ENCODE data around the gene ARMC10. TPM values are rescaled to one million over a fixed set of nuclear protein-coding genes. Genes with fewer than 3 reads are reported as not detected.
A peak's percentile ranks its signal among the peaks of the same experiment; 100 is the strongest.
"Not testable (repeated sequence)": the region's sequence is repeated elsewhere in the genome, so short reads cannot be mapped to it uniquely, and the experiment has no call there.

The ARMC10 gene
- total RNA-seq, 1 donor from 2014 or later = 42.0 TPM

- DNase-seq (ENCODE audit: low spot score in 2 of 2) (no peak), FAIRE-seq (no peak)
Observed at GRCh38 chr7:103076764-103077163, 1.8 kb downstream of the ARMC10 start.

GRCh38 chr7:103077318-103077717 is 2.4 kb downstream of the ARMC10 start:
- FAIRE-seq (no peak), DNase-seq (ENCODE audit: low spot score in 2 of 2) (no peak)

- not testable (repeated sequence) for FAIRE-seq; DNase-seq (ENCODE audit: low spot score in 2 of 2)
Observed at GRCh38 chr7:103078226-103078625, 3.3 kb downstream of the ARMC10 start.

GRCh38 chr7:103079836-103080235 is 4.9 kb downstream of the ARMC10 start:
- no peak for DNase-seq (ENCODE audit: low spot score in 2 of 2)
- no peak for FAIRE-seq

- DNase-seq (ENCODE audit: low spot score in 2 of 2) (no peak), FAIRE-seq (no peak)
Observed at GRCh38 chr7:103080923-103081322, 6.0 kb downstream of the ARMC10 start.

GRCh38 chr7:103082497-103082896 is 7.6 kb downstream of the ARMC10 start:
- DNase-seq (ENCODE audit: low spot score in 2 of 2) = no peak
- FAIRE-seq = no peak

- FAIRE-seq = no peak
- DNase-seq (ENCODE audit: low spot score in 2 of 2) = no peak
Observed at GRCh38 chr7:103083210-103083609, 8.3 kb downstream of the ARMC10 start.

GRCh38 chr7:103092321-103092720 is 17.4 kb downstream of the ARMC10 start:
- FAIRE-seq; DNase-seq (ENCODE audit: low spot score in 2 of 2): not testable (repeated sequence)

GRCh38 chr7:103093429-103093828 is 18.5 kb downstream of the ARMC10 start:
- DNase-seq (ENCODE audit: low spot score in 2 of 2) (no peak), FAIRE-seq (no peak)

- peak in 1 of 2 donors; percentile 22 for DNase-seq (ENCODE audit: low spot score in 2 of 2)
- FAIRE-seq = peak; percentile 66
Observed at GRCh38 chr7:103094102-103094501, 19.2 kb downstream of the ARMC10 start.

GRCh38 chr7:103095558-103095957 is 20.6 kb downstream of the ARMC10 start:
- not testable (repeated sequence) for FAIRE-seq; DNase-seq (ENCODE audit: low spot score in 2 of 2)

- FAIRE-seq = no peak
Observed at GRCh38 chr7:103097041-103097440, 22.1 kb downstream of the ARMC10 start.

GRCh38 chr7:103100348-103100747 is 25.4 kb downstream of the ARMC10 start:
- DNase-seq (ENCODE audit: low spot score in 2 of 2) (no peak), FAIRE-seq (no peak)

More at GRCh38 chr7:103097041-103097440, 22.1 kb downstream of the ARMC10 start:
- DNase-seq (ENCODE audit: low spot score in 2 of 2) = no peak

GRCh38 chr7:103101543-103101942 is 26.6 kb downstream of the ARMC10 start:
- DNase-seq (ENCODE audit: low spot score in 2 of 2) = no peak
- FAIRE-seq = no peak

GRCh38 chr7:103106005-103106702 is 31.2 kb downstream of the ARMC10 start:
- no peak for FAIRE-seq
- DNase-seq (ENCODE audit: low spot score in 2 of 2) = no peak

- not testable (repeated sequence) for DNase-seq (ENCODE audit: low spot score in 2 of 2); FAIRE-seq
Observed at GRCh38 chr7:103106703-103107070, 31.7 kb downstream of the ARMC10 start.

- FAIRE-seq (no peak), DNase-seq (ENCODE audit: low spot score in 2 of 2) (no peak)
Observed at GRCh38 chr7:103113164-103113563, 38.2 kb downstream of the ARMC10 start.

GRCh38 chr7:103114576-103115008 is 39.7 kb downstream of the ARMC10 start:
- FAIRE-seq (no peak), DNase-seq (ENCODE audit: low spot score in 2 of 2) (no peak)

- FAIRE-seq = no peak
- no peak for DNase-seq (ENCODE audit: low spot score in 2 of 2)
Observed at GRCh38 chr7:103115771-103116170, 40.8 kb downstream of the ARMC10 start.

GRCh38 chr7:103116511-103116910 is 41.6 kb downstream of the ARMC10 start:
- no peak for FAIRE-seq
- no peak for DNase-seq (ENCODE audit: low spot score in 2 of 2)

- FAIRE-seq = no peak
- peak in 1 of 2 donors; percentile 6 for DNase-seq (ENCODE audit: low spot score in 2 of 2)
Observed at GRCh38 chr7:103116991-103117390, 42.1 kb downstream of the ARMC10 start.

- no peak for FAIRE-seq
- no peak for DNase-seq (ENCODE audit: low spot score in 2 of 2)
Observed at GRCh38 chr7:103117465-103117864, 42.5 kb downstream of the ARMC10 start.
